T-helper 1 cell (primary cell): ENCODE data around the gene NABP1.

Source experiments
- DNase-seq, 5 donors: peaks; one replicate each; pipeline ENCODE4 v3.0.0-alpha.2; 2012 to 2020

Gene NABP1

DNA sequence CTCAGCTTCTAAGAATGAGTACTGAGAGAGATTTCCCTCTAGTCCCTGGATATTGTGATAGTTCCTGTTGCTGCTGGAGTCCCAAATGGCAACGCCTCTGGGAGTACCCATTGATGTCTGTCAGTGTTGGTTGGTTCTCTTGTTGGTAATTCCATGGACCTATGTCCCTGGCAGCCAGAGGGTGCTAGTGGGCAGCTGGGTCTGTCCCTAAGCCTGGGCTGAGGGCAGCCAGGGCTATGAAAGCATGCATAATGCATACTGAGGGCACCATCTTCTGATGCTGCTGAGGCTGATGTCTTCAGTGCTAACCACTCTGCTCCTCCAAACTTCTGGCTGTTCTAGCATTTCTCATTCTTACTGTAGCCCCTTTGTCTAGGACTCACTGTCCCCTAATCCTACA lies 35.9 kb downstream of the NABP1 start:
- no peak for DNase-seq

DNA sequence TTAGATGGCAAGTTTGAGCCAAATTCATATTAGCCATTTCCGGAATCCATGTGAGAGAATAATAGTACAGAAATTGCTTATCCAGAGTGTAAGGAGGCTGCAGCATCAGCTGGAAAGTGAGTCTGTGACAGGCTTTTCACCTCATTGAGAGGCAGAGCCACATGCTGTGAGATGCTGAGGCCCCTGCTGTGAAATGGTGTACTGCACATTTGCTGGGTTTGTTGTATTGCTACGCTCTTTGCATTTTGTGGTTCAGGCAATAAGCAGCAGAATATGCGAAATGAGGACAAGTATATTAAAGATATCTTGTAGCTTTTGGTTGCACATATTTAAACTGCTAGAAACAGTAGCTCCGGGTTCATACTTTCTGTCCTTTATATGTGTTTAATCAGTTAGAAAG lies 37.0 kb downstream of the NABP1 start:
- DNase-seq, result no peak

DNA sequence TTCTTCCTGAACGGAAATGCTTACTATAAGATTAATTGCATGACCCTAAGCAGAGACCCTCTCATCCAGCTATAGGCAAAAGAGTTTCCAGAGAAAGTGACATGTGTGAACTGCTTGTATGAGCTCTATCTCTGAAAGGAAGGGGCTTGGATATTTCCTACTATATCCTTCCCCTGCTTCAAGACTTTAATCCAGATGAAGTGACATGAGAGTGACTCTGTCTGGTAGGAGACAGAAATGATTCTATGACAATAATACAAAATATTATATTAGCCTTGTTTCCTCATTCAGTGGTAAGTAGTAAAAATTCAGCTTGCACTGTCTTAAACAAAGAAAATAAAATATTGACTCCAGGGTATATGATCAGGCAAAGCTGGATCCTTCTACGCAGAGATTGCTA lies 37.5 kb downstream of the NABP1 start:
- no peak for DNase-seq

DNA sequence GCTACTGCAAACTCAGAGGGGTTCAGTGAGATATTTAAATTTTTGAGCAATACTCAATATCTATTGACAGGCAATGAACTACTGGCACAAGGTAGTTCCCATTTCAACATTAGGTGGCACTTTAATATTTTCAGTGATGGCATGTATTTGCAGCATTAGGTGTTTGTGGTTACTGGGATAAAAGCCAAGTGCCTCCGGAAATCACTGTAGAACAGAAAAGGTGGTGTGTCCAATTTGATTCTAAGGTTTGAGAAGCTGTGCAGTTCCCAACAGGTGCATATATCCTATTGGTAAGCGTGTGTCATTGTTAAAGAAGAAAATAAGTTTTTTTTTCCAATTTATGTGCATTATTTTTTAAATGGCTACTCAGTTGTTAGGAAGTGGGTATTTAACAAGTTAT lies 41.3 kb downstream of the NABP1 start:
- DNase-seq, result no peak

DNA sequence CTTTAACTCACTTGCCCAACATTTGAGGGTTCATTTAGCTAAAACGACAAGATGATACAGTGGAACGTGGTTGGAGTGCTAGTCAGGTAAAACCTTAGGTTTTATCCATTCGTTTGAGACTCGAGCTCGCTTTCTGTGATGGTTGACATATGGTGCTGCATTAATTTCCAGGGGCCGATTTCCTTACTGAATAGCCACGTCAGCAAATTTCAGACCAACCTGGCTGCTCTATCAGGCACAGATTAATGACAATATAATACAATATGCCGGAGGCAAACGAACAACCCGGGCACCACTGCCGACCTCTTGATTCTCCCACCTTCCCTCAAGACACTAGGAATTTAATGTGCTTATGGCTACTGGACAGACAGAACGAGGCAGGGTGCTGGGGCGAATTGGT lies 42.0 kb downstream of the NABP1 start:
- no peak for DNase-seq

DNA sequence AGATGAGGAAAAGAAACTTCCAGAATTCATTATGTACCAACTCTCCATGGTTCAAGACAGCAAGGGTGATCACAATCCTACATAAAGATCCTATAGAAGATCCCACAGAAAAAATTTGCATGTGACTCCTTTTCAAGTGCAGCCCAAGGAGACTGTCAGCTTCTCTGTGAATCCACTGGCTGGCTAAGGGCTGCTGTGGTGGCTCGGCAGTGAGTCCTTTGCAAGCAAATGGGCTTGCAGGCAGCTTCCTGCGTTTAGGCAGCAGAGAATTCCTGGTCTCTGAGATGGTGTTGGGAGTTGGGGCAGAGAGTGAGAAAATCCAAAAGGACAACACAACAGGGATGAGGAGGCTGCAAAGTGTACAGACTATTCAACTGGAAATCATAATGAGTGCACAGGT lies 43.4 kb downstream of the NABP1 start:
- DNase-seq, result no peak

DNA sequence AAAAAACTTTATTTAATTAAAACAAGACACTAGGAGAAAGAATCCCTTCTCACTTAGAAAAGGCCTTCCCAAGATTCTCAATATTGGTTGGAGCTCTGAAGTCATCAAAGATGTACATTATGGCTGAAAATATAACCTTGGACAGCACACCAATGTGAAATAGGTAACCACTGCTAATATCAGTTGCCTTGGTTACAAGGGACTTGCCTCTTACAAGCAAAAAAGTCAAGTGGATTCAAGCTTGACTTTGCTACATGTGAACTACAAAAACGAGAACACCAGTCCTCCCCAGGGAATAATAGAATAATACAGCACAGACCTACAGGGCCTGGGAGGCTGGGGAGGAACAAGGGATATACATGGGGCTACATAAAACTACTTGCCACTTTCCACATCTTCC lies 46.1 kb downstream of the NABP1 start:
- no peak for DNase-seq

DNA sequence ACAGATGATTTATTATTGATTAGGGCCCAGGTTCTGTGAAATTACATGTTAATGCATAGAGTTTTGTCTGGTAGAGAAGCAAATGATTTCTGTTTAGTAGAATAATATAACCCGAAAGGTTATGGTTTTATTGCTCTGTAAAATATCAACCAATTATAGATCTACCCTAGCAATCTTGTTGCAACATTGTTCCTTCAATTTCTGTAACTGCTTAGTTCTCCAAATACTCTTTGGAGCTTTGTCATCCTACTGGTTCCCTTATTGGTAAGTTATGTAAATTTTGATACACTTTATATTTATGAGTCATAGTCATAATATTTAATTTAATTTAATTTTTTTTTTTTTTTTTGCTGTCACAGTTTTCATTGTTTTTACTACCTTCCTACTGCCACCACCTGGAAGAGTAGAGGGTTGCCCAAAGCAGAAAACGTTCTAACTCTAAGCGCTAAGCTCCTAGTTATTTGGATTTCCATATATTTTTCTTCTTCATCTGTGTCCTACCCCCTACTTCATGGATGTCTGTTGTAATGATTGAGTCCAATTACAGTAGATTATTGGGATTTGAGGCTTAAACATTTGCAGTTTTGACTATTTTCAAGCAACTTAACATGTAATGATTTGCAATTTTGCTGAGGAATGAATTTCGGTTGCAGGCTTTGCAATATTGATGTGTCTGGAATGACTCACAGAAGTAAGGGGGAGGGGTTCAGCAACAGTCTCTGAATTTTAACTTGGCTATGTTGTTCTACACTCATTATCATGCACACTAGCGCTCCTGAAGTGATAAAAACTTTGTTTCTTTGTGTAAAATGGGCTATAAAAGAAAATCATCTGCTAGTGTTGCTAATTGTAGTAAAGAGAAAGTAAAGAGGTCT lies 51.1 kb downstream of the NABP1 start:
- peak in 1 of 5 donors; percentile 16 for DNase-seq

DNA sequence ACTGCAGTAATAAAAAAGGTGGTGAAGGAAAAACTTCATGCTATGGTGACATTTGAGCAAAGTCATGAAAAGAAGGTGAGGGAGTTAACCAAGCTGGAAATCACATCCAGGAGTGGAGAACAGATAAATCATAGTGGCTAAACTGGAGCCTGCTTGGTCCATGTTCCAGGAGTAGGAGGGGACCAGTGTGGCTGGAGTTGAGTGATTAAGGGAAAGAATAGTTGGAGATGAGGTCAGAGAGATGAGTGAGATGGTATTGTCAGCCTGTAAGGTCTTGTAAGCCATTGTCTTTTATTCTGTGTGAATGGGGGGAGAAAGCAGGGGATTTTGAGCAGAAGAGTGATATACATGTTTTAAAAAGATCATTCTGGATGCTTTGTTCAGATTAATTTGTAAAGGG lies 52.3 kb downstream of the NABP1 start:
- no peak for DNase-seq
